GM12865 (cell line): ENCODE results near the gene NCAM1.

Experiments
- DNase-seq: peaks from one replicate; pipeline ENCODE4 v3.0.0; 2010; ENCODE audit warnings: low read depth
- H3K4me3 ChIP-seq: 2 replicates; pipeline ENCODE4 v1.5.1; 2011; ENCODE audit warnings: mild to moderate bottlenecking, low read depth, low read length, control low read depth
- TF ChIP-seq, protein P1 (sequence below): IDR thresholded peaks from 2 replicates; pipeline ENCODE4 v1.5.1; 2011; ENCODE audit warnings: low read length, control low read depth, low read depth, inconsistent platforms; ENCODE audit not compliant: insufficient read depth; ENCODE audit errors: missing control alignments

Gene NCAM1

DNA sequence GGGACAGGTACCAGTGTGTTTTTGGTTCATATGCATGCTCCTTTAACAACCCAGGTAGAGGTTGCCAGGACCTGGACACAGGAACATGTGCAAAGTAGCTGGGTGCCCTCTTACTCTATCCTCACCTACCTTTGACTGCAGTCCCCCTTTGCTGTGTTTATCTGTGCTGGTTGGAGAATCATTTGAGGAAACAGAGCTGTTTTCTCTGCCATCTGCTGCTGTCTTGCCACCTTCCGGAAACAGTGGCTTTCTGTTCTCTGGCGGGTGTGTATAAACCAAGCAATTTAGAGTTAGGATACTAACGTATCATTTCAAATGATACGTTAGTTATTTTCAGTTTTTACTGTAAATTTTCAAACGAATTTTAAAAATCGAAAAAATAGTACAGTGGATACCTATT, 181.3 kb downstream of the NCAM1 start:
- TF ChIP-seq, protein P1, sequence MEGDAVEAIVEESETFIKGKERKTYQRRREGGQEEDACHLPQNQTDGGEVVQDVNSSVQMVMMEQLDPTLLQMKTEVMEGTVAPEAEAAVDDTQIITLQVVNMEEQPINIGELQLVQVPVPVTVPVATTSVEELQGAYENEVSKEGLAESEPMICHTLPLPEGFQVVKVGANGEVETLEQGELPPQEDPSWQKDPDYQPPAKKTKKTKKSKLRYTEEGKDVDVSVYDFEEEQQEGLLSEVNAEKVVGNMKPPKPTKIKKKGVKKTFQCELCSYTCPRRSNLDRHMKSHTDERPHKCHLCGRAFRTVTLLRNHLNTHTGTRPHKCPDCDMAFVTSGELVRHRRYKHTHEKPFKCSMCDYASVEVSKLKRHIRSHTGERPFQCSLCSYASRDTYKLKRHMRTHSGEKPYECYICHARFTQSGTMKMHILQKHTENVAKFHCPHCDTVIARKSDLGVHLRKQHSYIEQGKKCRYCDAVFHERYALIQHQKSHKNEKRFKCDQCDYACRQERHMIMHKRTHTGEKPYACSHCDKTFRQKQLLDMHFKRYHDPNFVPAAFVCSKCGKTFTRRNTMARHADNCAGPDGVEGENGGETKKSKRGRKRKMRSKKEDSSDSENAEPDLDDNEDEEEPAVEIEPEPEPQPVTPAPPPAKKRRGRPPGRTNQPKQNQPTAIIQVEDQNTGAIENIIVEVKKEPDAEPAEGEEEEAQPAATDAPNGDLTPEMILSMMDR, result no peak
- no peak overlapping the region for H3K4me3 ChIP-seq
- no peak for DNase-seq

DNA sequence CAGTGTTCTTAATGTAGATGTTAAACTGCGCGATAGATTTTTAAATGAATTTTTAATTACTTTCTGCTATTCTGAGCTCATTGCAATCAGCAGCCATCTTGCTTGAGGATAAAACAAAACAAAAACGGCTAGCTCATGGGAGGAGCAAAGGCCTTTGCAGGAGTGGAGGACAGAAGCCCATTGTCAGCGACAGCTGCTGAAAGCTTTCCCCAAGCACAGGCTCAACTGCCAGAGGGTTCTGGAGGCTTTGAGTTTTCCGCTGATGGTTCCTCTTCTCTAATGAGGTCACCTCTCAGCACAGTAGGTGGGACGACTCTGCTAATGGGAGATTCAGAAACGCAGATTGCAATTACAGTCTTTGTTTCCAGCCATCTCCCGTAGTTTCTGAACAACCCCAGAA, 186.0 kb downstream of the NCAM1 start:
- no peak for DNase-seq
- TF ChIP-seq, protein P1, result no peak
- H3K4me3 ChIP-seq, result no peak overlapping the region

GRCh38 chr11:113148076-113148475, 186.9 kb downstream of the NCAM1 start:
- TF ChIP-seq, protein P1, result no peak
- H3K4me3 ChIP-seq, result no peak overlapping the region
- no peak for DNase-seq

- TF ChIP-seq, protein P1, result no peak
- no peak overlapping the region for H3K4me3 ChIP-seq
- DNase-seq, result no peak
Observed at GRCh38 chr11:113148652-113149051, 187.4 kb downstream of the NCAM1 start.

DNA sequence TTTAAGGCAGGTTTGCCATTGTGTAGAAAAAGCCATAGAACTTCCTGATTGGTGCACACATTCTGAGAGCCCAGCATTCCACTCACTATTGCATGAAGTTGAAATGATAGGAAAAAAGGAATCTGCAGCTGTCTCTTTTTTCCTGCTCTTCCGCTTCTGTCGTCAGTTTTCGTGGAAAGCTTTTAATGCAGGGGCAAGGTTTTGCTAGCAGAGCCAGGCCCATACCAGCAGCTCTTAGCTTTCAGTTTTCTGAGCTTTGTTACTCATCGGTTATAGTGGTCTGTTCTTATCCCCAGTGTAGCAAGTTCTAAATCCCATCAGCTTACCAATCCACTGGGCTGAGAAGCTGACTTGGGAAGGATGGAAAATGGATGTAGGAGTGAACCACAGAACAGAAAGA, 190.3 kb downstream of the NCAM1 start:
- DNase-seq, result no peak
- TF ChIP-seq, protein P1, result no peak
- no peak overlapping the region for H3K4me3 ChIP-seq

DNA sequence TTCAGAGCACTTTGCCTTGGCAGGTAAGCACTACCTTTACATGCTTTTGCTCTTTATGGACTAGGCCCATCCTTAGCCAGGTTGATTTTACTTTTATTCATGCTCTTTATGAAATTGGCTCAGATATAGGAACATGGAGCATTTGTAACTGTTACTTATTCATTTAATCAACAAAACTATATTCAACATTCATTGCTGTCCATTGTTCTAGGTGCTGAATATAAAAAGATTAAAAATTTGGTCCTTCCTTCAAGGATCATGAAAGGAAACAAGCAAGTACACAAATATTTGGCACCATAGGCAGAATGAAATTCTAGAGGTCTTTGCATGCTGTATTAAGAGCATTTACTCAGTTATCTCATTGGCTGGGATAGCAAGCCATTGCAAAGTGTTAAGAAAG, 191.3 kb downstream of the NCAM1 start:
- DNase-seq, result no peak
- TF ChIP-seq, protein P1, result no peak

GRCh38 chr11:113153847-113154246, 192.6 kb downstream of the NCAM1 start:
- no peak for DNase-seq
- no peak overlapping the region for H3K4me3 ChIP-seq
- TF ChIP-seq, protein P1, result no peak

More for the DNA sequence above, 191.3 kb downstream of the NCAM1 start:
- no peak overlapping the region for H3K4me3 ChIP-seq
